Stomach (tissue), 9 donors: ENCODE data around the gene WFS1. TPM values are rescaled to one million over a fixed set of nuclear protein-coding genes. Genes with fewer than 3 reads are reported as not detected.

ENCODE experiments used
- DNase-seq, 2 donors: peaks; one replicate each; pipeline versions ENCODE4 v3.0.0 to v3.0.0-alpha.2; 2013 to 2019
- H3K27ac ChIP-seq, 5 donors: fragments of 200-600 bp in 4 of 5; sonication (generic) in 4 of 5; one replicate each; pipeline ENCODE4 v1.5.1; 2013 to 2019; ENCODE audit warnings: mild to moderate bottlenecking in 1 of 5, moderate library complexity in 1 of 5
- H3K27me3 ChIP-seq, 3 donors: fragments of 200-600 bp; sonication (generic); one replicate each; pipeline ENCODE4 v1.5.1; 2017 to 2019; ENCODE audit warnings: mixed run types in 1 of 3
- H3K36me3 ChIP-seq, 4 donors: fragments of 200-600 bp; sonication (generic); 1 replicate in 3 of 4; 2 replicates in 1 of 4; pipeline ENCODE4 v1.5.1; 2016 to 2019
- H3K4me1 ChIP-seq, 4 donors: fragments of 200-600 bp; sonication (generic); one replicate each; pipeline ENCODE4 v1.5.1; 2016 to 2019
- H3K4me3 ChIP-seq, 4 donors: fragments of 200-600 bp; sonication (generic) in 3 of 4; one replicate each; pipeline ENCODE4 v1.5.1; 2016 to 2019; ENCODE audit warnings: mild to moderate bottlenecking in 1 of 4
- H3K9me3 ChIP-seq, 4 donors: fragments of 200-600 bp; sonication (generic); one replicate each; pipeline ENCODE4 v1.5.1; 2016 to 2019
- EP300 ChIP-seq: sonication (generic); formaldehyde crosslinking; IDR thresholded peaks from one replicate; pipeline ENCODE4 v1.6.1; 2017; ENCODE audit warnings: antibody characterized with exemption
- POLR2A ChIP-seq, 4 donors: fragments of 450-650 bp; IDR thresholded peaks; one replicate each; pipeline ENCODE4 v1.6.1; 2016; ENCODE audit warnings: antibody characterized with exemption in 4 of 4, control low read depth in 2 of 4, mild to moderate bottlenecking in 1 of 4, moderate library complexity in 1 of 4
- POLR2AphosphoS5 ChIP-seq, 3 donors: sonication (generic); formaldehyde crosslinking; IDR thresholded peaks; one replicate each; pipeline ENCODE4 v1.6.1; 2016; ENCODE audit warnings: antibody characterized with exemption in 3 of 3
- WGBS, 5 donors: extraction: QIAGEN DNeasy Blood & Tissue Kit in 3 of 5; methylation state at CpG; one replicate each; pipeline versions ENCODE4 v1.1.5 to v1.1.7; 2013 to 2018; 5-methylcytosine and 5-hydroxymethylcytosine counted together
- intact Hi-C: fragments of 100-400 bp; cut with DNase I; formaldehyde crosslinking; loops from one replicate; pipeline ENCODE4 v1.15.1; 2023; ENCODE audit warnings: low total_unique reads
- polyA plus RNA-seq, 3 donors: library from polyadenylated mRNA; stranded (reverse); fragments of 200-250 nt; gene quantifications; one replicate each; pipeline ENCODE4 v1.2.3, GENCODE V29; 2013
- total RNA-seq, 5 donors: library from RNA; depleted of rRNA; stranded (reverse); fragments of >200 nt; gene quantifications; one replicate each; pipeline versions ENCODE4 v1.1.0 to v1.2.3, GENCODE V29; 2014 to 2016
- TF ChIP-seq, protein P1 (sequence below), 7 experiments: fragments of 450-650 bp in 4 of 7; fragments of 200-600 bp in 3 of 7; sonication (generic) in 3 of 7; IDR thresholded peaks; one replicate each; pipeline ENCODE4 v1.5.1; 2016 to 2019; ENCODE audit warnings: antibody characterized with exemption in 7 of 7, control low read depth in 2 of 7, mild to moderate bottlenecking in 1 of 7
- donor health status: healthy with polysubstance abuse.
- donor health status: Bipolar disorder and iron deficiency.
- donor health status: healthy.

The WFS1 gene
- total and polyA plus RNA-seq, 8 donors: 4.1 to 60.7 (median 15.1) TPM

DNA sequence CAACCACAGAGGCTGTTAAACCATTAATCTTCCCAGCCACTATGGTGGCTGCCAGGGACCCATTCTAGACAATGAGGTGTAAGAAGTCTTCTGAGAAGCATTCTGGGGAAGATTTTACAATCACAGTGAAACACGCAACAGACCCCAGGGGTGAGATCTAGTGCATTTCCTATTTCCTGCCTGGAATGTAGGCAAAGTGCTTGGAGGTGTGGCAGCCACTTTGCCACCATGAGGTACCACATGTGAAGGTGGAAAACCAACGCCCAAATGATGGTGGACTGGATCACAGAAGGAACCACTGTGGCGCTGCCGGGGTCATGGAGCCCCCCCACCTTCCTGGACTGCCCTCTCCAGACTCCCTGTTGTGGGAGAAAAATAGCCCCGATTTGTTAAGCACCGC is 61.8 kb downstream of the WFS1 start:
- H3K9me3 ChIP-seq: peaks cover 0 to 3% (median 0%) of the 10 kb centered on the region in 4 donors
- intact Hi-C loops: loop anchor here (10.0 kb wide), 1 partner anchor 213 kb away; no protein-coding TSS in a partner anchor
- TF ChIP-seq EP300 (no peak), POLR2AphosphoS5 (IDR thresholded peaks at IDR 0.05) (no peak)
- peaks cover 0 to 62% (median 12%) of the 10 kb centered on the region in 3 donors for H3K27me3 ChIP-seq
- peaks cover 0 to 5% (median 0%) of the 10 kb centered on the region in 4 donors for H3K4me1 ChIP-seq
- no peak overlapping the region for H3K4me3 ChIP-seq
- no peaks in the 10 kb centered on the region for H3K36me3 ChIP-seq
- 87 to 95% (median 90%) methylated on average over 6 of the region's 6 CpGs for WGBS, 5 donors
- no peak for DNase-seq
- H3K27ac ChIP-seq: no peak overlapping the region

DNA sequence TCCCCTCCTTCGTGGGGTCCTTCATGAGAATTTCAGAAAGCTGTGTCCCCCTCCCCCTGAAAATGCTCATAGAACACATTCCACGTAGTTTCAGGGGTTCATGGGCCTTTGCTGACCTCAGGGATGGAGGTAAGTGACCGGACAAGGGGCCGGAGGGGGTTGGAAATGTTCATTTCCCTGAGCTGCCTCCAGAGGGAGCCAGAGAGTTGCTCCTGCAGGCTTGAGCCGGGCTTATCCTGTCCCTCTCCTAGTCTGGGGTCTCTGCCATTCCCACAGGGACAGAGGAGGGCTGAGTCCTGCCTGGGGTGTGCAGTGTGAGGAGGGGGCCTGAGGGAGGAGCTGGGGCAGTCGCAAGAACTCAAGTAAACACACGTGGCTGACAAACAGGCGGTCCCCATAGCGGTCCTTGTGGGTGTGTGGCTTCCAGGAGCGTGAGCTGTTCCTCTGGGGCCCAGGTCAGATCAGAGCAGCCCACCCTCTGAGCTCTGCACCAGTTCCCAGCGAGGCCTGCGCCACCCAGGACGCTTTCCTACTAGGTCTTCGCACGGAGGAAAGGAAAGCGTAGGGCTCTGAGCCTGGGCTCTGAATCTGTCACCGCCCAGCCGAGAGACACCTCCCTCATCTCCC is 62.5 kb downstream of the WFS1 start:
- H3K36me3 ChIP-seq: no peaks in the 10 kb centered on the region
- H3K27me3 ChIP-seq: peaks cover 0 to 60% (median 12%) of the 10 kb centered on the region in 3 donors
- H3K27ac ChIP-seq: no peak overlapping the region
- DNase-seq: peak; percentile 54 to 55
- intact Hi-C loops: loop anchor here (10.0 kb wide), 1 partner anchor 213 kb away; no protein-coding TSS in a partner anchor
- peaks cover under 1 to 5% (median 1%) of the 10 kb centered on the region in 4 donors for H3K4me1 ChIP-seq
- WGBS, 5 donors: 38 to 56% (median 43%) methylated on average over 13 to 18 of the region's 18 CpGs
- H3K4me3 ChIP-seq: no peak overlapping the region
- TF ChIP-seq, protein P1, sequence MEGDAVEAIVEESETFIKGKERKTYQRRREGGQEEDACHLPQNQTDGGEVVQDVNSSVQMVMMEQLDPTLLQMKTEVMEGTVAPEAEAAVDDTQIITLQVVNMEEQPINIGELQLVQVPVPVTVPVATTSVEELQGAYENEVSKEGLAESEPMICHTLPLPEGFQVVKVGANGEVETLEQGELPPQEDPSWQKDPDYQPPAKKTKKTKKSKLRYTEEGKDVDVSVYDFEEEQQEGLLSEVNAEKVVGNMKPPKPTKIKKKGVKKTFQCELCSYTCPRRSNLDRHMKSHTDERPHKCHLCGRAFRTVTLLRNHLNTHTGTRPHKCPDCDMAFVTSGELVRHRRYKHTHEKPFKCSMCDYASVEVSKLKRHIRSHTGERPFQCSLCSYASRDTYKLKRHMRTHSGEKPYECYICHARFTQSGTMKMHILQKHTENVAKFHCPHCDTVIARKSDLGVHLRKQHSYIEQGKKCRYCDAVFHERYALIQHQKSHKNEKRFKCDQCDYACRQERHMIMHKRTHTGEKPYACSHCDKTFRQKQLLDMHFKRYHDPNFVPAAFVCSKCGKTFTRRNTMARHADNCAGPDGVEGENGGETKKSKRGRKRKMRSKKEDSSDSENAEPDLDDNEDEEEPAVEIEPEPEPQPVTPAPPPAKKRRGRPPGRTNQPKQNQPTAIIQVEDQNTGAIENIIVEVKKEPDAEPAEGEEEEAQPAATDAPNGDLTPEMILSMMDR (IDR thresholded peaks at IDR 0.05): peak in 4 of 7 experiments; percentile 44 to 79 (median 66)
- no peak for TF ChIP-seq EP300
- H3K9me3 ChIP-seq: peaks cover 0 to 3% (median 0%) of the 10 kb centered on the region in 4 donors

DNA sequence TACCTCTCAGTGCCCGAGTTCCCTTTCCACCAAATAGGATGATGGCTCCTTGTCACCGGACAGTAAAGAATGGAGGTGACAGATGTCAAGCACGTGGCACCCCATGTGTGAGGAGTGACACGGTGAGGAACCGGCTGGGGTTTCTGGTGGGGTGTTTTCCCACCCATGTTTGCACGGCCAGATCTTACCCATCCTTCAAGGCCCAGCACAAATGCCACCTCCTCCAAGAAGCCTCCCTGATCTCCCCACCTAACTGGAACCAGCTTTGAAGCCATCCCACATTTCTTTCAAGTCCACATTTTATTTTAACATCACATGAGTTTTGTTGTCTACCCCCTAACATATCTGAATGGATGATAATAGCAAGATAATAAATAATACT is 63.0 kb downstream of the WFS1 start:
- no peak overlapping the region for H3K4me3 ChIP-seq
- H3K36me3 ChIP-seq: no peaks in the 10 kb centered on the region
- TF ChIP-seq, protein P1 (IDR thresholded peaks at IDR 0.05): no peak
- TF ChIP-seq EP300: no peak
- TF ChIP-seq POLR2A (IDR thresholded peaks at IDR 0.05): no peak
- no peak for TF ChIP-seq POLR2AphosphoS5 (IDR thresholded peaks at IDR 0.05)
- H3K4me1 ChIP-seq: peaks cover 4 to 6% (median 5%) of the 10 kb centered on the region in 4 donors
- WGBS, 5 donors: 65 to 82% (median 73%) methylated on average over 6 of the region's 6 CpGs
- no peak overlapping the region for H3K27ac ChIP-seq
- peaks cover 0 to 60% (median 12%) of the 10 kb centered on the region in 3 donors for H3K27me3 ChIP-seq
- DNase-seq: no peak
- peaks cover 0 to 3% (median 0%) of the 10 kb centered on the region in 4 donors for H3K9me3 ChIP-seq
- intact Hi-C loops: loop anchor here (10.0 kb wide), 1 partner anchor 212 kb away; no protein-coding TSS in a partner anchor

DNA sequence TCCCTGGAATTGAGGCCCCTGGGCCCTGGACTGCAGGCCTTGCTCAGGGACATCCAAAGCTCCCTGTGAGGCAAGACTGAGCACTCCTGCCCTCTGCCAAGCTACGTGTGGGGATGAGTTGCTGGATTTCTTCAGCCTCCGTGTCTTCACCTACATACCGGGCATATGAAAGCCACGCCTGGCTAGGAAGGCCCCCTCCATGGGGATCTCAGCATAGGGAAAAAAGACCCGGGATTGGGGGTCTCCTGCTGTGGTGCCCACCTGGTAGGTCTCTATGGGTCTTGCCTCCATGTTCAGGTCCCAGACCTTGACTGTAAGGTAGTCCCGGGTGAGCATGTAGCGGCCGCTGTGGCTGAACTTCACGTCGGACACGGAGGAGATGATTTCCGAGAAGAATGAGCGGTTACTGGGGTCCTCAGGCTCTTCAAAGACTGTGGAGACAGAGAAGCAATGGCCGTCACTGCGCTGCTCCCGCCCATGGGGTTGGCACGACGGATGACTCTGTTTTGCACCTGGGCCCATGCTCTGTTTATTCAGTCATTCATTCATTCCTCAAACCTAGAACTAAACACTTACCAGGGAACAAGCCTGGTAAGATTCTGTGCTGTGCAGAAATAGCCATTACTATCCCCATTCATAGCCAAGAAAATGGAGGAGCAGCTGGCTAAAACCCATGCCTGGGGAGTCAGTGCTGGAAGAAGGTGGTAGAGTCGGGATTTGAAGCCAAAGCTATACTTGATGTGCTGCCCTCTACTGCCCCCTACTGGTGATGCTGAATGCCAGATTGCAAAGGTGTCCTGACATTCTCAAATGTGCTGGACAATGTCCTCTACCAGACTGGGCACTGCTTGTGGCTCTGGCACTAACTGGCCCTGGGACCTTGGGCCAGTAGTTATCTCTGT is 63.9 kb downstream of the WFS1 start:
- WGBS, 5 donors: 83 to 90% (median 87%) methylated on average over 19 of the region's 19 CpGs
- DNase-seq: no peak
- Histone ChIP-seq H3K36me3 (no peaks in the 10 kb centered on the region), H3K4me1 (peaks cover 4 to 13% (median 5%) of the 10 kb centered on the region in 4 donors), H3K27me3 (peaks cover 0 to 60% (median 11%) of the 10 kb centered on the region in 3 donors), H3K9me3 (peaks cover 0 to 3% (median 0%) of the 10 kb centered on the region in 4 donors), H3K27ac (no peak overlapping the region), H3K4me3 (no peak overlapping the region)
- intact Hi-C loops: loop anchor here (10.0 kb wide), 1 partner anchor 211 kb away; no protein-coding TSS in a partner anchor
- TF ChIP-seq EP300 (no peak), POLR2AphosphoS5 (IDR thresholded peaks at IDR 0.05) (no peak), POLR2A (IDR thresholded peaks at IDR 0.05) (no peak)
- TF ChIP-seq, protein P1 (IDR thresholded peaks at IDR 0.05): peak in 2 of 7 experiments; percentile 19 to 21
